SK-N-SH treated with all-trans-retinoic acid at 6 μM for 48 hours (cell line): ENCODE results near the gene DIAPH3.
A peak's percentile ranks its signal among the peaks of the same experiment; 100 is the strongest.

Source experiments
- ARNTL ChIP-seq: fragments of 450-650 bp; formaldehyde crosslinking; IDR thresholded peaks from 2 replicates; pipeline ENCODE4 v1.5.0; 2020; ENCODE audit warnings: low read depth, mild to moderate bottlenecking, moderate library complexity, borderline replicate concordance
- OSR1 ChIP-seq: fragments of 250-450 bp; sonication (Bioruptor Pico); IDR thresholded peaks from 2 replicates; pipeline ENCODE4 v1.8.0; 2022; ENCODE audit warnings: moderate library complexity, mild to moderate bottlenecking, inconsistent platforms
- TOX ChIP-seq: fragments of 250-450 bp; sonication (Bioruptor Pico); IDR thresholded peaks from 2 replicates; pipeline ENCODE4 v1.8.0; 2021; ENCODE audit warnings: mild to moderate bottlenecking, moderate library complexity, borderline replicate concordance
- ZFP3 ChIP-seq: fragments of 250-450 bp; sonication (Bioruptor Pico); IDR thresholded peaks from 2 replicates; pipeline ENCODE4 v1.5.0; 2020; ENCODE audit warnings: mild to moderate bottlenecking, moderate library complexity
- ZFP30 ChIP-seq: fragments of 450-650 bp; formaldehyde crosslinking; IDR thresholded peaks from 2 replicates; pipeline ENCODE4 v1.5.0; 2022; ENCODE audit warnings: mild to moderate bottlenecking, moderate library complexity
- ZNF565 ChIP-seq: fragments of 450-650 bp; formaldehyde crosslinking; conservative IDR thresholded peaks from 2 replicates; pipeline ENCODE4 v1.5.0; 2020; ENCODE audit warnings: low read depth, mild to moderate bottlenecking, moderate library complexity
- TF ChIP-seq, protein P1 (sequence below): fragments of 250-450 bp; sonication (Bioruptor Pico); IDR thresholded peaks from 2 replicates; pipeline ENCODE4 v1.8.0; 2020; ENCODE audit warnings: mild to moderate bottlenecking, moderate library complexity, borderline replicate concordance
- TF ChIP-seq, protein P2 (sequence below): fragments of 250-450 bp; sonication (Bioruptor Pico); IDR thresholded peaks from 2 replicates; pipeline ENCODE4 v1.5.1; 2021; ENCODE audit warnings: mild to moderate bottlenecking, moderate library complexity
- TF ChIP-seq, protein P3 (sequence below): fragments of 250-450 bp; sonication (Bioruptor Pico); IDR thresholded peaks from 2 replicates; pipeline ENCODE4 v1.5.0; 2020; ENCODE audit warnings: mild to moderate bottlenecking, moderate library complexity
- TF ChIP-seq, protein P4 (sequence below): fragments of 250-450 bp; sonication (Bioruptor Pico); IDR thresholded peaks from 2 replicates; pipeline ENCODE4 v1.8.0; 2021; ENCODE audit warnings: low read depth, mild to moderate bottlenecking, moderate library complexity, borderline replicate concordance

DNA sequence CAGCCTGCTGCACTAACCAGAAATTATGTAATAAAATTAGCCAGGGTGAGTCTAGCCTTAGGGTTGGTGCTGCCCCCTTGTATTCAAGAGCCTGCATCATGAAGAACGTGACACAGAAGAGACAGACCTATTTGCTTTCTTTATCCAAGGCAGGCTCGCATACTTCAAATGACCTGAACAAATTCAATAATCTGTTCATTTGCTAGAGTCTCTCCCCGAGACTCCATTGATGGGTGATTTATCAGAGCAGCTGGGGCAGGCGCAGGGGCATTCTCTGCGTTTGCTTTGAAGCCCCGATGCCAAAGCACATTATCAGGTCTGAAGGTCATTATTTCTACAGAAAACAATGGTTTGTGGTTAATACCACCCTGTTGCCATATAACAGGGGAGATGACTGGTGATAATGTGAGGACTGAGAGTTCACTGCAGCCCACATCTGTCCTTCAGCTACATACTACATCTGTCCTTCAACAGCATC lies 520.3 kb downstream of the DIAPH3 start:
- TF ChIP-seq, protein P1, sequence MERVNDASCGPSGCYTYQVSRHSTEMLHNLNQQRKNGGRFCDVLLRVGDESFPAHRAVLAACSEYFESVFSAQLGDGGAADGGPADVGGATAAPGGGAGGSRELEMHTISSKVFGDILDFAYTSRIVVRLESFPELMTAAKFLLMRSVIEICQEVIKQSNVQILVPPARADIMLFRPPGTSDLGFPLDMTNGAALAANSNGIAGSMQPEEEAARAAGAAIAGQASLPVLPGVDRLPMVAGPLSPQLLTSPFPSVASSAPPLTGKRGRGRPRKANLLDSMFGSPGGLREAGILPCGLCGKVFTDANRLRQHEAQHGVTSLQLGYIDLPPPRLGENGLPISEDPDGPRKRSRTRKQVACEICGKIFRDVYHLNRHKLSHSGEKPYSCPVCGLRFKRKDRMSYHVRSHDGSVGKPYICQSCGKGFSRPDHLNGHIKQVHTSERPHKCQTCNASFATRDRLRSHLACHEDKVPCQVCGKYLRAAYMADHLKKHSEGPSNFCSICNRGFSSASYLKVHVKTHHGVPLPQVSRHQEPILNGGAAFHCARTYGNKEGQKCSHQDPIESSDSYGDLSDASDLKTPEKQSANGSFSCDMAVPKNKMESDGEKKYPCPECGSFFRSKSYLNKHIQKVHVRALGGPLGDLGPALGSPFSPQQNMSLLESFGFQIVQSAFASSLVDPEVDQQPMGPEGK, result no peak
- TF ChIP-seq TOX (CRISPR knock-in tag) (no peak), ZFP30 (CRISPR knock-in tag) (no peak), OSR1 (CRISPR knock-in tag) (no peak), ZNF565 (no peak), ZFP3 (CRISPR knock-in tag) (no peak), ARNTL (CRISPR knock-in tag) (no peak)
- TF ChIP-seq, protein P2, sequence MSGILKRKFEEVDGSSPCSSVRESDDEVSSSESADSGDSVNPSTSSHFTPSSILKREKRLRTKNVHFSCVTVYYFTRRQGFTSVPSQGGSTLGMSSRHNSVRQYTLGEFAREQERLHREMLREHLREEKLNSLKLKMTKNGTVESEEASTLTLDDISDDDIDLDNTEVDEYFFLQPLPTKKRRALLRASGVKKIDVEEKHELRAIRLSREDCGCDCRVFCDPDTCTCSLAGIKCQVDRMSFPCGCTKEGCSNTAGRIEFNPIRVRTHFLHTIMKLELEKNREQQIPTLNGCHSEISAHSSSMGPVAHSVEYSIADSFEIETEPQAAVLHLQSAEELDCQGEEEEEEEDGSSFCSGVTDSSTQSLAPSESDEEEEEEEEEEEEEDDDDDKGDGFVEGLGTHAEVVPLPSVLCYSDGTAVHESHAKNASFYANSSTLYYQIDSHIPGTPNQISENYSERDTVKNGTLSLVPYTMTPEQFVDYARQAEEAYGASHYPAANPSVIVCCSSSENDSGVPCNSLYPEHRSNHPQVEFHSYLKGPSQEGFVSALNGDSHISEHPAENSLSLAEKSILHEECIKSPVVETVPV (CRISPR knock-in tag), result 0 out of 2 replicates have a peak, but pooled peaks have one; percentile 17
- TF ChIP-seq, protein P3, sequence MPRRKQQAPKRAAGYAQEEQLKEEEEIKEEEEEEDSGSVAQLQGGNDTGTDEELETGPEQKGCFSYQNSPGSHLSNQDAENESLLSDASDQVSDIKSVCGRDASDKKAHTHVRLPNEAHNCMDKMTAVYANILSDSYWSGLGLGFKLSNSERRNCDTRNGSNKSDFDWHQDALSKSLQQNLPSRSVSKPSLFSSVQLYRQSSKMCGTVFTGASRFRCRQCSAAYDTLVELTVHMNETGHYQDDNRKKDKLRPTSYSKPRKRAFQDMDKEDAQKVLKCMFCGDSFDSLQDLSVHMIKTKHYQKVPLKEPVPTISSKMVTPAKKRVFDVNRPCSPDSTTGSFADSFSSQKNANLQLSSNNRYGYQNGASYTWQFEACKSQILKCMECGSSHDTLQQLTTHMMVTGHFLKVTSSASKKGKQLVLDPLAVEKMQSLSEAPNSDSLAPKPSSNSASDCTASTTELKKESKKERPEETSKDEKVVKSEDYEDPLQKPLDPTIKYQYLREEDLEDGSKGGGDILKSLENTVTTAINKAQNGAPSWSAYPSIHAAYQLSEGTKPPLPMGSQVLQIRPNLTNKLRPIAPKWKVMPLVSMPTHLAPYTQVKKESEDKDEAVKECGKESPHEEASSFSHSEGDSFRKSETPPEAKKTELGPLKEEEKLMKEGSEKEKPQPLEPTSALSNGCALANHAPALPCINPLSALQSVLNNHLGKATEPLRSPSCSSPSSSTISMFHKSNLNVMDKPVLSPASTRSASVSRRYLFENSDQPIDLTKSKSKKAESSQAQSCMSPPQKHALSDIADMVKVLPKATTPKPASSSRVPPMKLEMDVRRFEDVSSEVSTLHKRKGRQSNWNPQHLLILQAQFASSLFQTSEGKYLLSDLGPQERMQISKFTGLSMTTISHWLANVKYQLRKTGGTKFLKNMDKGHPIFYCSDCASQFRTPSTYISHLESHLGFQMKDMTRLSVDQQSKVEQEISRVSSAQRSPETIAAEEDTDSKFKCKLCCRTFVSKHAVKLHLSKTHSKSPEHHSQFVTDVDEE (CRISPR knock-in tag), result 0 out of 2 replicates have a peak, but pooled peaks have one; percentile 10
- TF ChIP-seq, protein P4, sequence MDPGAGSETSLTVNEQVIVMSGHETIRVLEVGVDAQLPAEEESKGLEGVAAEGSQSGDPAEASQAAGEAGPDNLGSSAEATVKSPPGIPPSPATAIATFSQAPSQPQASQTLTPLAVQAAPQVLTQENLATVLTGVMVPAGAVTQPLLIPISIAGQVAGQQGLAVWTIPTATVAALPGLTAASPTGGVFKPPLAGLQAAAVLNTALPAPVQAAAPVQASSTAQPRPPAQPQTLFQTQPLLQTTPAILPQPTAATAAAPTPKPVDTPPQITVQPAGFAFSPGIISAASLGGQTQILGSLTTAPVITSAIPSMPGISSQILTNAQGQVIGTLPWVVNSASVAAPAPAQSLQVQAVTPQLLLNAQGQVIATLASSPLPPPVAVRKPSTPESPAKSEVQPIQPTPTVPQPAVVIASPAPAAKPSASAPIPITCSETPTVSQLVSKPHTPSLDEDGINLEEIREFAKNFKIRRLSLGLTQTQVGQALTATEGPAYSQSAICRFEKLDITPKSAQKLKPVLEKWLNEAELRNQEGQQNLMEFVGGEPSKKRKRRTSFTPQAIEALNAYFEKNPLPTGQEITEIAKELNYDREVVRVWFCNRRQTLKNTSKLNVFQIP (CRISPR knock-in tag), result no peak
